ENCODE results near the gene MGLL. TPM values are rescaled to one million over a fixed set of nuclear protein-coding genes. Genes with fewer than 3 reads are reported as not detected.

Gene MGLL
- total RNA-seq, 1 donor from 2014 or later: 0.97 TPM

GRCh38 chr3:127647166-127647844 is 175.0 kb downstream of the MGLL start:
- no peak overlapping the region for H3K4me3 Mint-ChIP-seq (ENCODE audit: unreplicated experiment)
- peaks cover 2% of the 10 kb centered on the region for H3K27me3 Mint-ChIP-seq (ENCODE audit: unreplicated experiment)
- H3K36me3 Mint-ChIP-seq (ENCODE audit: low read depth, unreplicated experiment): no peaks in the 10 kb centered on the region
- H3K27ac Mint-ChIP-seq (ENCODE audit: unreplicated experiment): no peak overlapping the region
- no peak for TF ChIP-seq CTCF (IDR thresholded peaks at IDR 0.05; ENCODE audit: unreplicated experiment)
- peaks cover 13% of the 10 kb centered on the region for H3K4me1 Mint-ChIP-seq (ENCODE audit: unreplicated experiment)
- no peaks in the 10 kb centered on the region for H3K9me3 Mint-ChIP-seq (ENCODE audit: unreplicated experiment)
- DNase-seq (ENCODE audit: low spot score): no peak

GRCh38 chr3:127646501-127647046 is 175.7 kb downstream of the MGLL start:
- Mint-ChIP-seq H3K4me3 (ENCODE audit: unreplicated experiment) (no peak overlapping the region), H3K36me3 (ENCODE audit: low read depth, unreplicated experiment) (no peaks in the 10 kb centered on the region), H3K27me3 (ENCODE audit: unreplicated experiment) (peaks cover 2% of the 10 kb centered on the region), H3K4me1 (ENCODE audit: unreplicated experiment) (peaks cover 13% of the 10 kb centered on the region), H3K27ac (ENCODE audit: unreplicated experiment) (no peak overlapping the region), H3K9me3 (ENCODE audit: unreplicated experiment) (no peaks in the 10 kb centered on the region)
- no peak for TF ChIP-seq CTCF (IDR thresholded peaks at IDR 0.05; ENCODE audit: unreplicated experiment)
- DNase-seq (ENCODE audit: low spot score): no peak

GRCh38 chr3:127645371-127646015 is 176.8 kb downstream of the MGLL start:
- Mint-ChIP-seq H3K4me1 (ENCODE audit: unreplicated experiment) (peaks cover 13% of the 10 kb centered on the region), H3K27me3 (ENCODE audit: unreplicated experiment) (peaks cover 2% of the 10 kb centered on the region), H3K9me3 (ENCODE audit: unreplicated experiment) (no peaks in the 10 kb centered on the region), H3K4me3 (ENCODE audit: unreplicated experiment) (no peak overlapping the region), H3K36me3 (ENCODE audit: low read depth, unreplicated experiment) (no peaks in the 10 kb centered on the region), H3K27ac (ENCODE audit: unreplicated experiment) (no peak overlapping the region)
- TF ChIP-seq CTCF (IDR thresholded peaks at IDR 0.05; ENCODE audit: unreplicated experiment): no peak
- DNase-seq (ENCODE audit: low spot score): no peak

GRCh38 chr3:127644641-127645370 is 177.5 kb downstream of the MGLL start:
- H3K27me3 Mint-ChIP-seq (ENCODE audit: unreplicated experiment): no peaks in the 10 kb centered on the region
- H3K36me3 Mint-ChIP-seq (ENCODE audit: low read depth, unreplicated experiment): no peaks in the 10 kb centered on the region
- TF ChIP-seq CTCF (IDR thresholded peaks at IDR 0.05; ENCODE audit: unreplicated experiment): no peak
- H3K27ac Mint-ChIP-seq (ENCODE audit: unreplicated experiment): no peak overlapping the region
- no peaks in the 10 kb centered on the region for H3K9me3 Mint-ChIP-seq (ENCODE audit: unreplicated experiment)
- H3K4me3 Mint-ChIP-seq (ENCODE audit: unreplicated experiment): peak overlapping the region; percentile 19
- H3K4me1 Mint-ChIP-seq (ENCODE audit: unreplicated experiment): peaks cover 13% of the 10 kb centered on the region
- DNase-seq (ENCODE audit: low spot score): no peak
